ENCODE measurements around the gene FNDC11. TPM values are rescaled to one million over a fixed set of nuclear protein-coding genes. Genes with fewer than 3 reads are reported as not detected.

The FNDC11 gene
- total RNA-seq, 1 experiment from 2014 or later: 1.8 TPM

DNA sequence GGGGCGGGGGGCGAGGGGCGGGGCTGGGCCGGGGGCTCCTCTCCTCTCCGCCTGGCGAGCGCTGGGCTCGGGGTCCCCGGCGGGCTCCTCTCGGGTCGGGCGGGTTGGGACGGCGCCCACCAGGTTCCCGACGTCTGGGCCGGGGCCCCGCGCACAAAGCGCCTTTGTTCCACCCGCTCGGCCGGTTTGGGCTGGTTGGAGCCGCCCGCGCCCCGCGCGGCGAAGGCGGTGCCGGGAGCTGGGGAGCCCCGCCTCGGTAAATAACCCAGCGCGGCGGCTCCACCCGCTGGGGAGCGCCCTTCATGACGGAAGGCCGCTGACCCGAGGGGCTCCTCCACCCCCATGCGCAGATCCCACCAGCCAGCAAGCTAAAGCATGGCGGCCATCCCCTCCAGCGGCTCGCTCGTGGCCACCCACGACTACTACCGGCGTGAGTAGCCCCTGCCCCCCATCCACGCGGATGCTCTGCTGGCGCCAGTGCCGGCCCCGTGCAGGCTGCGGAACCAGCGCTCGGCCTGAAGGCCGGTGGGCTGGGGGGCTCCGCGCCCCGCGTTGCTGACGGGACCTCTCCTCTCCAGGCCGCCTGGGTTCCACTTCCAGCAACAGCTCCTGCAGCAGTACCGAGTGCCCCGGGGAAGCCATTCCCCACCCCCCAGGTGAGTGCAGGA lies 32.9 kb upstream of the FNDC11 start:
- no peak for TF ChIP-seq EZH2phosphoT487 (IDR thresholded peaks at IDR 0.05; ENCODE audit: borderline replicate concordance, low read length)
- TF ChIP-seq EZH2 (IDR thresholded peaks at IDR 0.05; ENCODE audit: low read length, unreplicated experiment): no peak
- no peak for TF ChIP-seq CTCF (conservative IDR thresholded peaks at IDR 0.05; ENCODE audit: low read depth, low read length)
- peaks cover 8% of the 10 kb centered on the region for H3F3A ChIP-seq (ENCODE audit: low read length, unreplicated experiment)
- no peaks in the 10 kb centered on the region for H3K27me3 ChIP-seq (ENCODE audit: low read length)
- peak overlapping the region; percentile 99 for H3K4me3 ChIP-seq (ENCODE audit: low read length)
- peaks cover 27% of the 10 kb centered on the region for H3K79me2 ChIP-seq (ENCODE audit: low read length)
- H3K4me1 ChIP-seq (ENCODE audit: insufficient read depth, low read length): peaks cover 13% of the 10 kb centered on the region
- peaks cover 24% of the 10 kb centered on the region for H4K20me1 ChIP-seq (ENCODE audit: low read length)
- no peak overlapping the region for H2AFZ ChIP-seq (ENCODE audit: low read length)
- H3K4me2 ChIP-seq (ENCODE audit: low read length): peak overlapping the region; percentile 93
- H3K27ac ChIP-seq (ENCODE audit: low read length): peak overlapping the region; percentile 75
- DNase-seq (peak; percentile 80), ATAC-seq (peak; percentile 59)
- TSS peak; percentile 68 for BruUV-seq (replicated peaks)
- H3K9ac ChIP-seq (ENCODE audit: low read length): peak overlapping the region; percentile 93
- ChIA-PET POLR2A (ENCODE audit: unreplicated experiment) (interaction anchor here (0.6 to 1.8 kb wide), 7 partner anchors 16 to 344 kb away, joined by 3 to 23 read pairs (median 4); partner anchors contain the start of genes PTK6 and TPD52L2), CTCF (interaction anchor here (1.0 to 1.7 kb wide), 2 partner anchors 17 to 24 kb away, joined by 4 to 21 read pairs; partner anchors contain the start of gene PTK6)
- H3K9me2 ChIP-seq (replicated peaks; ENCODE audit: low read length): no peaks in the 10 kb centered on the region
- intact Hi-C loops (cut with micrococcal nuclease): loop anchor here (1.0 kb wide), 1 partner anchor 79 kb away; no protein-coding TSS in a partner anchor
- no peaks in the 10 kb centered on the region for H3K9me3 ChIP-seq (ENCODE audit: low read length)
- H3K36me3 ChIP-seq (ENCODE audit: low read depth, low read length): peaks cover 24% of the 10 kb centered on the region

- Histone ChIP-seq H3F3A (ENCODE audit: low read length, unreplicated experiment) (peaks cover 8% of the 10 kb centered on the region), H3K36me3 (ENCODE audit: low read depth, low read length) (peaks cover 24% of the 10 kb centered on the region), H3K27me3 (ENCODE audit: low read length) (no peaks in the 10 kb centered on the region), H3K79me2 (ENCODE audit: low read length) (peaks cover 27% of the 10 kb centered on the region), H3K4me2 (ENCODE audit: low read length) (peak overlapping the region; percentile 93), H3K27ac (ENCODE audit: low read length) (peak overlapping the region; percentile 75), H4K20me1 (ENCODE audit: low read length) (peaks cover 24% of the 10 kb centered on the region), H3K9me3 (ENCODE audit: low read length) (no peaks in the 10 kb centered on the region), H2AFZ (ENCODE audit: low read length) (no peak overlapping the region), H3K4me1 (ENCODE audit: insufficient read depth, low read length) (peaks cover 13% of the 10 kb centered on the region), H3K4me3 (ENCODE audit: low read length) (peak overlapping the region; percentile 99), H3K9ac (ENCODE audit: low read length) (peak overlapping the region; percentile 93), H3K9me2 (replicated peaks; ENCODE audit: low read length) (no peaks in the 10 kb centered on the region)
- DNase-seq: no peak
- intact Hi-C loops (cut with micrococcal nuclease): no loop called here
- BruUV-seq (replicated peaks): no TSS peak
- ATAC-seq: no peak
- TF ChIP-seq EZH2phosphoT487 (IDR thresholded peaks at IDR 0.05; ENCODE audit: borderline replicate concordance, low read length) (no peak), CTCF (conservative IDR thresholded peaks at IDR 0.05; ENCODE audit: low read depth, low read length) (no peak), EZH2 (IDR thresholded peaks at IDR 0.05; ENCODE audit: low read length, unreplicated experiment) (no peak)
- POLR2A ChIA-PET (ENCODE audit: unreplicated experiment): interaction anchor here (0.7 to 1.8 kb wide), 4 partner anchors 15 to 120 kb away, joined by 4 to 23 read pairs (median 12); partner anchors contain the start of gene PTK6
- CTCF ChIA-PET: interaction anchor here (1.7 kb wide), 1 partner anchor 25 kb away, joined by 21 read pairs; no protein-coding TSS in a partner anchor
Observed at GRCh38 chr20:63521602-63522001, 32.4 kb upstream of the FNDC11 start.
